HG03108 (cell line): ENCODE measurements around the gene PTK7.

Source experiments
- ATAC-seq: cut with Tn5 transposase; IDR thresholded peaks from one replicate; pipeline ENCODE4 v1.9.1; 2021; ENCODE audit warnings: moderate library complexity; ENCODE audit not compliant: unreplicated experiment

The PTK7 gene

GRCh38 chr6:43200541-43200940 is 124.4 kb downstream of the PTK7 start:
- ATAC-seq: no peak

GRCh38 chr6:43202451-43202850 is 126.3 kb downstream of the PTK7 start:
- no peak for ATAC-seq

GRCh38 chr6:43203029-43203717 is 127.1 kb downstream of the PTK7 start:
- ATAC-seq: no peak

- ATAC-seq: no peak
These were observed 127.6 kb downstream of the PTK7 start for GRCh38 chr6:43203718-43204095.

- ATAC-seq: no peak
These were observed 128.4 kb downstream of the PTK7 start for GRCh38 chr6:43204271-43205105.

- ATAC-seq: no peak
These were observed 129.7 kb downstream of the PTK7 start for GRCh38 chr6:43205849-43206248.

- ATAC-seq: no peak
These were observed 131.2 kb downstream of the PTK7 start for GRCh38 chr6:43207286-43207685.
